K562 (cell line): ENCODE measurements around the gene FTL. TPM values are rescaled to one million over a fixed set of nuclear protein-coding genes. Genes with fewer than 3 reads are reported as not detected.
A peak's percentile ranks its signal among the peaks of the same experiment; 100 is the strongest.

Source experiments
- CHAMP1 ChIP-seq: fragments of 450-650 bp; IDR thresholded peaks from 2 replicates; pipeline ENCODE4 v1.6.1; 2016; ENCODE audit warnings: mild to moderate bottlenecking
- KAT8 ChIP-seq: fragments of 450-650 bp; IDR thresholded peaks from 2 replicates; pipeline ENCODE4 v1.6.1; 2016; ENCODE audit warnings: low read depth, mild to moderate bottlenecking
- MITF ChIP-seq: IDR thresholded peaks from 2 replicates; pipeline ENCODE4 v1.6.1; 2014; ENCODE audit warnings: antibody characterized with exemption
- NFIC ChIP-seq: fragments of 450-650 bp; IDR thresholded peaks from 2 replicates; pipeline ENCODE4 v1.6.1; 2017; ENCODE audit warnings: mild to moderate bottlenecking, inconsistent platforms
- NUFIP1 ChIP-seq: fragments of 450-650 bp; IDR thresholded peaks from 2 replicates; pipeline ENCODE4 v1.6.1; 2018; ENCODE audit not compliant: partially characterized antibody
- PURB ChIP-seq: sonication (generic); formaldehyde crosslinking; IDR thresholded peaks from 2 replicates; pipeline ENCODE4 v1.9.0; 2021; ENCODE audit warnings: low read depth, mild to moderate bottlenecking, missing genetic modification reagents
- ZBTB43 ChIP-seq: sonication (generic); formaldehyde crosslinking; IDR thresholded peaks from 2 replicates; pipeline ENCODE4 v1.8.0; 2023; ENCODE audit warnings: mild to moderate bottlenecking, missing genetic modification reagents
- ZFP30 ChIP-seq: fragments of 250-450 bp; sonication (Bioruptor Pico); IDR thresholded peaks from 2 replicates; pipeline ENCODE4 v1.8.0; 2022; ENCODE audit warnings: moderate library complexity, mild to moderate bottlenecking, inconsistent platforms, borderline replicate concordance
- ZNF124 ChIP-seq: sonication (generic); formaldehyde crosslinking; IDR thresholded peaks from 2 replicates; pipeline ENCODE4 v1.8.1; 2022; ENCODE audit warnings: missing genetic modification reagents
- ZNF146 ChIP-seq: IDR thresholded peaks from one replicate; pipeline ENCODE4 v1.6.1; 2018; ENCODE audit warnings: missing compliant biosample characterization; ENCODE audit not compliant: unreplicated experiment
- ZNF507 ChIP-seq: conservative IDR thresholded peaks from 2 replicates; pipeline ENCODE4 v1.6.1; 2017; ENCODE audit warnings: missing genetic modification characterization, missing compliant biosample characterization
- polyA plus RNA-seq, 8 experiments: library from polyadenylated mRNA; depleted of rRNA in 4 of 8; stranded (reverse) in 5 of 8; unstranded in 3 of 8; fragments of >200 nt; fragmentation: Nextera tagmentation in 2 of 8; fragmentation: Illumina TruSeq in 1 of 8; extraction: Ambion mirVana in 2 of 8; extraction: Trizol in 1 of 8; gene quantifications; 2 replicates each; pipeline versions ENCODE4 v1.2.1 to v1.2.3, GENCODE V29; 2011 to 2014; ENCODE audit warnings: inconsistent platforms in 1 of 8, missing spikeins in 1 of 8
- total RNA-seq, 7 experiments: library from RNA; depleted of rRNA in 6 of 7; stranded (reverse); fragments of >200 nt in 6 of 7; fragmentation: Illumina TruSeq in 2 of 7; extraction: Trizol in 2 of 7; gene quantifications; 2 replicates each; pipeline versions ENCODE4 v1.2.1 to v1.2.3, GENCODE V29; 2011 to 2021; ENCODE audit warnings: low replicate concordance in 1 of 7
- TF ChIP-seq, protein P1 (sequence below): sonication (generic); formaldehyde crosslinking; IDR thresholded peaks from 2 replicates; pipeline ENCODE4 v1.8.1; 2023; ENCODE audit warnings: mild to moderate bottlenecking, missing genetic modification reagents, moderate library complexity
- TF ChIP-seq, protein P2 (sequence below), 2 experiments: fragments of 150-350 bp in 1 of 2; IDR thresholded peaks; 2 replicates each; pipeline ENCODE4 v1.6.1; 2012 to 2016; ENCODE audit warnings: low read depth in 2 of 2, low read length in 2 of 2, mild to moderate bottlenecking in 1 of 2, moderate library complexity in 1 of 2
- TF ChIP-seq, protein P3 (sequence below): sonication (generic); formaldehyde crosslinking; IDR thresholded peaks from 2 replicates; pipeline ENCODE4 v1.8.0; 2022; ENCODE audit warnings: mild to moderate bottlenecking, low read depth, missing genetic modification reagents
- TF ChIP-seq, protein P4 (sequence below): fragments of 450-650 bp; IDR thresholded peaks from one replicate; pipeline ENCODE4 v1.6.1; 2018; ENCODE audit warnings: mild to moderate bottlenecking, moderate library complexity; ENCODE audit not compliant: partially characterized antibody

The FTL gene
- total and polyA plus RNA-seq, 9 of the 15 experiments (the other 6 are each of a cell fraction or from before 2014, with no cell fraction given) = 1,231 to 27,415 (median 3,965) TPM

DNA sequence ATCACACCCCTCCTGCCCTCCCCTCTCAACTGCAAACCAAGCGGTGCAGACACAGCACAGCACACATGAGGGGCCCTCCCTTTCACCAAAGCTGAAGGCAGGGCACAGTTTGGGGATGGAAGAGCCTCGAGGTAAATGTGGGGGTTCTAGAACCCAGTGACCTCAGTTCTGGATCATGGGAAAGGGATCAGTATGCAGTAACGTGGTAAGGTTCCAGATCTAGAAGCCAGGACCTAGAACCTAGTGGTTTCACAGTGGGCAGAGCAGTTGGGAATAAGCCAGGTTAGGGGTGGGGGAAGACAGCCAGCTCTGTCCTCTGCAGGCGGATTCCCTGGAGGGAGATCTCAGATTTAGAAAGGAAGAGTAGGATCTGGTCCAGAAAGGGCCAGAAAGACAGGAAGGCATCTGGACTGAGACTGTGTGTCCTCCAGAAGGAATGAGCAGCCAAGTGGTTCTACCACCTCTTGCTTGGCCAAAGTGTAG, 3.1 kb downstream of the FTL start (continued):
- TF ChIP-seq, protein P1, sequence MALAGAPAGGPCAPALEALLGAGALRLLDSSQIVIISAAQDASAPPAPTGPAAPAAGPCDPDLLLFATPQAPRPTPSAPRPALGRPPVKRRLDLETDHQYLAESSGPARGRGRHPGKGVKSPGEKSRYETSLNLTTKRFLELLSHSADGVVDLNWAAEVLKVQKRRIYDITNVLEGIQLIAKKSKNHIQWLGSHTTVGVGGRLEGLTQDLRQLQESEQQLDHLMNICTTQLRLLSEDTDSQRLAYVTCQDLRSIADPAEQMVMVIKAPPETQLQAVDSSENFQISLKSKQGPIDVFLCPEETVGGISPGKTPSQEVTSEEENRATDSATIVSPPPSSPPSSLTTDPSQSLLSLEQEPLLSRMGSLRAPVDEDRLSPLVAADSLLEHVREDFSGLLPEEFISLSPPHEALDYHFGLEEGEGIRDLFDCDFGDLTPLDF (CRISPR knock-in tag) = 0 out of 2 replicates have a peak, but pooled peaks have one; percentile 17
- TF ChIP-seq NUFIP1 = peak; percentile 21
- no peak for TF ChIP-seq ZNF146 (CRISPR knock-in tag)
- no peak for TF ChIP-seq ZFP30 (CRISPR knock-in tag)
- TF ChIP-seq, protein P2, sequence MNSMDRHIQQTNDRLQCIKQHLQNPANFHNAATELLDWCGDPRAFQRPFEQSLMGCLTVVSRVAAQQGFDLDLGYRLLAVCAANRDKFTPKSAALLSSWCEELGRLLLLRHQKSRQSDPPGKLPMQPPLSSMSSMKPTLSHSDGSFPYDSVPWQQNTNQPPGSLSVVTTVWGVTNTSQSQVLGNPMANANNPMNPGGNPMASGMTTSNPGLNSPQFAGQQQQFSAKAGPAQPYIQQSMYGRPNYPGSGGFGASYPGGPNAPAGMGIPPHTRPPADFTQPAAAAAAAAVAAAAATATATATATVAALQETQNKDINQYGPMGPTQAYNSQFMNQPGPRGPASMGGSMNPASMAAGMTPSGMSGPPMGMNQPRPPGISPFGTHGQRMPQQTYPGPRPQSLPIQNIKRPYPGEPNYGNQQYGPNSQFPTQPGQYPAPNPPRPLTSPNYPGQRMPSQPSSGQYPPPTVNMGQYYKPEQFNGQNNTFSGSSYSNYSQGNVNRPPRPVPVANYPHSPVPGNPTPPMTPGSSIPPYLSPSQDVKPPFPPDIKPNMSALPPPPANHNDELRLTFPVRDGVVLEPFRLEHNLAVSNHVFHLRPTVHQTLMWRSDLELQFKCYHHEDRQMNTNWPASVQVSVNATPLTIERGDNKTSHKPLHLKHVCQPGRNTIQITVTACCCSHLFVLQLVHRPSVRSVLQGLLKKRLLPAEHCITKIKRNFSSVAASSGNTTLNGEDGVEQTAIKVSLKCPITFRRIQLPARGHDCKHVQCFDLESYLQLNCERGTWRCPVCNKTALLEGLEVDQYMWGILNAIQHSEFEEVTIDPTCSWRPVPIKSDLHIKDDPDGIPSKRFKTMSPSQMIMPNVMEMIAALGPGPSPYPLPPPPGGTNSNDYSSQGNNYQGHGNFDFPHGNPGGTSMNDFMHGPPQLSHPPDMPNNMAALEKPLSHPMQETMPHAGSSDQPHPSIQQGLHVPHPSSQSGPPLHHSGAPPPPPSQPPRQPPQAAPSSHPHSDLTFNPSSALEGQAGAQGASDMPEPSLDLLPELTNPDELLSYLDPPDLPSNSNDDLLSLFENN (IDR thresholded peaks at IDR 0.05; ENCODE audit: low read depth in 2 of 2, low read length in 2 of 2) = no peak
- no peak for TF ChIP-seq PURB (CRISPR knock-in tag)
- TF ChIP-seq, protein P3, sequence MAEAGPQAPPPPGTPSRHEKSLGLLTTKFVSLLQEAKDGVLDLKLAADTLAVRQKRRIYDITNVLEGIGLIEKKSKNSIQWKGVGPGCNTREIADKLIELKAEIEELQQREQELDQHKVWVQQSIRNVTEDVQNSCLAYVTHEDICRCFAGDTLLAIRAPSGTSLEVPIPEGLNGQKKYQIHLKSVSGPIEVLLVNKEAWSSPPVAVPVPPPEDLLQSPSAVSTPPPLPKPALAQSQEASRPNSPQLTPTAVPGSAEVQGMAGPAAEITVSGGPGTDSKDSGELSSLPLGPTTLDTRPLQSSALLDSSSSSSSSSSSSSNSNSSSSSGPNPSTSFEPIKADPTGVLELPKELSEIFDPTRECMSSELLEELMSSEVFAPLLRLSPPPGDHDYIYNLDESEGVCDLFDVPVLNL = no peak
- TF ChIP-seq KAT8 = no peak
- TF ChIP-seq ZBTB43 (CRISPR knock-in tag) = 0 out of 2 replicates have a peak, but pooled peaks have one; percentile 72
- TF ChIP-seq NFIC = peak; percentile 30; the same call in 1 of the 2 replicates
- no peak for TF ChIP-seq ZNF124 (CRISPR knock-in tag)
- TF ChIP-seq CHAMP1 = no peak
- TF ChIP-seq, protein P4, sequence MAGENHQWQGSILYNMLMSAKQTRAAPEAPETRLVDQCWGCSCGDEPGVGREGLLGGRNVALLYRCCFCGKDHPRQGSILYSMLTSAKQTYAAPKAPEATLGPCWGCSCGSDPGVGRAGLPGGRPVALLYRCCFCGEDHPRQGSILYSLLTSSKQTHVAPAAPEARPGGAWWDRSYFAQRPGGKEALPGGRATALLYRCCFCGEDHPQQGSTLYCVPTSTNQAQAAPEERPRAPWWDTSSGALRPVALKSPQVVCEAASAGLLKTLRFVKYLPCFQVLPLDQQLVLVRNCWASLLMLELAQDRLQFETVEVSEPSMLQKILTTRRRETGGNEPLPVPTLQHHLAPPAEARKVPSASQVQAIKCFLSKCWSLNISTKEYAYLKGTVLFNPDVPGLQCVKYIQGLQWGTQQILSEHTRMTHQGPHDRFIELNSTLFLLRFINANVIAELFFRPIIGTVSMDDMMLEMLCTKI = no peak
- TF ChIP-seq MITF = no peak
- TF ChIP-seq ZNF507 = no peak
